Activated CD4-positive, alpha-beta T cell treated with anti-CD3 and anti-CD28 coated beads, Interleukin-2, amount 10 ng/mL, durations not matched to agents 7 days and 5 days (primary cell): ENCODE results near the gene CLCN3. TPM values are rescaled to one million over a fixed set of nuclear protein-coding genes. Genes with fewer than 3 reads are reported as not detected.
"Not testable (repeated sequence)": the region's sequence is repeated elsewhere in the genome, so short reads cannot be mapped to it uniquely, and the experiment has no call there.

ENCODE experiments used
- CTCF ChIA-PET: fragments of 350-600 bp; sonication (Branson Sonifier 250); formaldehyde crosslinking; loops from one replicate; lab custom pipeline; 2021; ENCODE audit warnings: antibody characterized with exemption; lab: Charles Lee
- POLR2A ChIA-PET: fragments of 350-600 bp; sonication (Branson Sonifier 250); formaldehyde crosslinking; loops from one replicate; lab custom pipeline; 2021; ENCODE audit warnings: antibody characterized with exemption; lab: Charles Lee
- DNase-seq: peaks from one replicate; pipeline ENCODE4 v3.0.0-alpha.2; 2020
- H3K27ac Mint-ChIP-seq: one replicate; pipeline ENCODE4 v1.8.0; 2021; ENCODE audit warnings: mild to moderate bottlenecking, moderate library complexity, mixed read lengths
- H3K27me3 Mint-ChIP-seq: one replicate; pipeline ENCODE4 v1.8.0; 2021; ENCODE audit warnings: mixed read lengths
- H3K36me3 Mint-ChIP-seq: one replicate; pipeline ENCODE4 v1.8.0; 2021; ENCODE audit warnings: low read depth, mixed read lengths
- H3K4me1 Mint-ChIP-seq: one replicate; pipeline ENCODE4 v1.8.0; 2021; ENCODE audit warnings: mixed read lengths
- H3K4me3 Mint-ChIP-seq: one replicate; pipeline ENCODE4 v1.8.0; 2021; ENCODE audit warnings: mild to moderate bottlenecking, moderate library complexity, mixed read lengths
- H3K9me3 Mint-ChIP-seq: one replicate; pipeline ENCODE4 v1.8.0; 2021; ENCODE audit warnings: mixed read lengths
- total RNA-seq, 2 experiments: library from RNA; stranded (reverse); gene quantifications; one replicate each; pipeline ENCODE4 v1.2.3, GENCODE V29; 2021

The CLCN3 gene
- total RNA-seq, 2 experiments from 2014 or later: 27.9 to 28.6 TPM

GRCh38 chr4:169659716-169660670 lies 39.6 kb downstream of the CLCN3 start:
- DNase-seq: peak; percentile 83
- Mint-ChIP-seq H3K27me3 (no peaks in the 10 kb centered on the region), H3K4me1 (peaks cover 24% of the 10 kb centered on the region), H3K9me3 (no peaks in the 10 kb centered on the region), H3K4me3 (peak overlapping the region; percentile 66), H3K27ac (peak overlapping the region; percentile 90), H3K36me3 (peaks cover 9% of the 10 kb centered on the region)
- POLR2A ChIA-PET: interaction anchor here (0.6 to 1.0 kb wide), 3 partner anchors 10 to 39 kb away, joined by 3 to 4 read pairs (median 3); no protein-coding TSS in a partner anchor
- CTCF ChIA-PET: interaction anchor here (0.7 to 1.7 kb wide), 8 partner anchors 10 to 40 kb away, joined by 3 to 6 read pairs (median 4); partner anchors contain the start of gene CLCN3

- no peak overlapping the region for H3K27ac Mint-ChIP-seq
Observed at GRCh38 chr4:169660929-169661328, 40.6 kb downstream of the CLCN3 start.

DNA sequence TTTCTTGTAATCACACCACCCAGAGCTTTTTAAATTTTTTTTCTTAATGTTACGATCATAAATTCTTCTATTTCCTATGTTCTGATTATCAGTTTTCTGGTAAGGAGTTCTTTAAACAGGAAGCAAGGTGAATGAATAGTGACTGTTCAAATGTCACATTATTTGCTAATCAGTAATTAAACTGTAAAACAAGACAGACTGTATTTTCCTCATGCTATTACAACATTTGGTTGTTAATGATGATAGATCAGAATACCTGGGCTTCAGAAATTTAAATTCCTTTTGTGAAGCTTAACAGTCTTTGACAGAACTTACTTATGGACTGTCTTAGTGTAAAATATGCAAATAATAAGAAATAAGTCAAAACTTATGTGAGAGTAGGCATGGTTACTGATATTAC lies 41.4 kb downstream of the CLCN3 start:
- CTCF ChIA-PET: interaction anchor here (1.3 to 1.5 kb wide), 4 partner anchors 12 to 49 kb away, joined by 3 to 8 read pairs (median 4); partner anchors contain the start of gene NEK1

More at GRCh38 chr4:169660929-169661328, 40.6 kb downstream of the CLCN3 start:
- no peak for DNase-seq
- H3K27me3 Mint-ChIP-seq: no peaks in the 10 kb centered on the region
- H3K36me3 Mint-ChIP-seq: peaks cover 6% of the 10 kb centered on the region
- POLR2A ChIA-PET: no interaction called here
- CTCF ChIA-PET: interaction anchor here (1.3 to 1.5 kb wide), 4 partner anchors 13 to 48 kb away, joined by 3 to 8 read pairs (median 4); partner anchors contain the start of gene NEK1
- no peak overlapping the region for H3K4me3 Mint-ChIP-seq
- no peaks in the 10 kb centered on the region for H3K9me3 Mint-ChIP-seq
- peaks cover 32% of the 10 kb centered on the region for H3K4me1 Mint-ChIP-seq

DNA sequence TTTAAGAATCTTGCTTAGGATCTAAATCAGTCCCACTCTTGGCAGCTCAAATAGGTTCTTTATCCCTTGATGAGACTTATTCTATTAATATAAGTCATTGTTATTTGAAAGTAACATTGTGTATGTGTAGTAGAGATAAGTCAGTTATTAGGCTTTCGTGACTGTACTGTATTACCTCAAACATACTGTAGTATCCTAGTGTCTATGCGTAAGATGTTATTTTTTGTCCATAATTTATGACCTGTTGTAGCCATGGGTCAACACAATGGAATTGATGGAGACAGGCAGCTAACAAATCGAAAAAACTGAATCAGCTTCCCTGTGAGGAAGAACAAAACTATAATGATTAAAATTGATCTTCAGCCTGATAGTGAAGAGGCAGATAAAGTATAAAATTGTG lies 41.8 kb downstream of the CLCN3 start:
- Mint-ChIP-seq H3K9me3 (peaks cover 3% of the 10 kb centered on the region), H3K4me3 (no peak overlapping the region), H3K27ac (no peak overlapping the region), H3K36me3 (peaks cover 12% of the 10 kb centered on the region), H3K27me3 (no peaks in the 10 kb centered on the region), H3K4me1 (peaks cover 32% of the 10 kb centered on the region)
- no peak for DNase-seq
- ChIA-PET POLR2A (no interaction called here), CTCF (interaction anchor here (0.9 to 1.4 kb wide), 2 partner anchors 21 to 49 kb away, joined by 3 to 8 read pairs; partner anchors contain the start of gene NEK1)

More for the DNA sequence above, 41.4 kb downstream of the CLCN3 start:
- Mint-ChIP-seq H3K4me1 (peaks cover 32% of the 10 kb centered on the region), H3K27ac (no peak overlapping the region), H3K4me3 (no peak overlapping the region), H3K9me3 (peaks cover 3% of the 10 kb centered on the region), H3K36me3 (peaks cover 11% of the 10 kb centered on the region), H3K27me3 (no peaks in the 10 kb centered on the region)
- no peak for DNase-seq
- POLR2A ChIA-PET: no interaction called here

GRCh38 chr4:169663402-169663801 lies 43.0 kb downstream of the CLCN3 start:
- Mint-ChIP-seq H3K9me3 (peaks cover 3% of the 10 kb centered on the region), H3K4me3 (no peak overlapping the region), H3K27me3 (no peaks in the 10 kb centered on the region), H3K27ac (no peak overlapping the region), H3K36me3 (peaks cover 20% of the 10 kb centered on the region), H3K4me1 (peaks cover 32% of the 10 kb centered on the region)
- DNase-seq: no peak
- ChIA-PET POLR2A (no interaction called here), CTCF (no interaction called here)

GRCh38 chr4:169663831-169664230 lies 43.5 kb downstream of the CLCN3 start:
- H3K4me1 Mint-ChIP-seq: peaks cover 28% of the 10 kb centered on the region
- ChIA-PET POLR2A (no interaction called here), CTCF (interaction anchor here (0.6 kb wide), 1 partner anchor 87 kb away, joined by 3 read pairs; no protein-coding TSS in a partner anchor)
- no peak overlapping the region for H3K27ac Mint-ChIP-seq
- H3K27me3 Mint-ChIP-seq: no peaks in the 10 kb centered on the region
- no peak overlapping the region for H3K4me3 Mint-ChIP-seq
- H3K9me3 Mint-ChIP-seq: peaks cover 3% of the 10 kb centered on the region
- peaks cover 21% of the 10 kb centered on the region for H3K36me3 Mint-ChIP-seq
- DNase-seq: no peak

- Mint-ChIP-seq H3K27ac (no peak overlapping the region), H3K9me3 (peaks cover 3% of the 10 kb centered on the region), H3K27me3 (no peaks in the 10 kb centered on the region), H3K36me3 (peaks cover 22% of the 10 kb centered on the region), H3K4me1 (peaks cover 26% of the 10 kb centered on the region), H3K4me3 (no peak overlapping the region)
- POLR2A ChIA-PET: no interaction called here
- CTCF ChIA-PET: interaction anchor here (0.6 to 1.6 kb wide), 2 partner anchors 19 to 86 kb away, joined by 3 read pairs; no protein-coding TSS in a partner anchor
- DNase-seq: no peak
Observed at GRCh38 chr4:169664615-169665014, 44.2 kb downstream of the CLCN3 start.

- ChIA-PET CTCF (interaction anchor here (1.6 kb wide), 1 partner anchor 19 kb away, joined by 3 read pairs; no protein-coding TSS in a partner anchor), POLR2A (no interaction called here)
- H3K4me3 Mint-ChIP-seq: no peak overlapping the region
- peaks cover 22% of the 10 kb centered on the region for H3K4me1 Mint-ChIP-seq
- peaks cover 23% of the 10 kb centered on the region for H3K36me3 Mint-ChIP-seq
- peaks cover 3% of the 10 kb centered on the region for H3K9me3 Mint-ChIP-seq
- H3K27me3 Mint-ChIP-seq: no peaks in the 10 kb centered on the region
- peak overlapping the region; percentile 26 for H3K27ac Mint-ChIP-seq
- no peak for DNase-seq
Observed at GRCh38 chr4:169665046-169665737, 44.8 kb downstream of the CLCN3 start.

DNA sequence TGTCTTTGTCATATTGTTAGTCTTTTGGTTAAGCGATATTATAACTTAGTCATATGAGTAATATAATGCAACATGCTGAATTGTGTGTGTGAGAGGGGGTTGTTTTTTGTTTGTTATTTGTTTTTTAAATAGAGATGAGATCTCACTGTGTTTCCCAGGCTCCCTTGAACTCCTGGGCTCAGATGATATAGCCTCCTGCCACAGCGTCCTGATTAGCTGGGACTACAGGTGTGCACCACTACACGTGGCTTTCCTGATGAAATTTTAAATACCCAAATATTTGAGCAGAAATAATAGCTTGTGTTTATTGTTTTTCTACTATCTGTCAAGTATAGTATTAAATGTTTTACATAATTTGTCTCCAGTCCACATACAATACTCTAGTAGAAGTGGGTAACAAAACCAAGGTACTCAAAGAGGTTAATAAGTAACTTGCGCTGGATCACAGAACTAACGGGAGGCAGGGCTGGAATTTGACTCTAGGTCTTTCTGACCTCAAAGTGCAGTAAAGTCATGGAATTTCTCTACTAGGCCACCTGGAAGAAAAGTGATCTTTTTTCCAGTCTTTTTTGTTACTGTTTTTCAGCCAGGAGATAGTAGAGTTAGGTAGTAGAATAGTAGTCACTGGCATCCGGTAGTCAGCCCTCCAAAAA lies 47.8 kb downstream of the CLCN3 start:
- CTCF ChIA-PET: no interaction called here
- Mint-ChIP-seq H3K4me1 (peaks cover 17% of the 10 kb centered on the region), H3K9me3 (peaks cover 3% of the 10 kb centered on the region), H3K36me3 (peaks cover 34% of the 10 kb centered on the region), H3K4me3 (no peak overlapping the region), H3K27me3 (no peaks in the 10 kb centered on the region), H3K27ac (no peak overlapping the region)
- POLR2A ChIA-PET: no interaction called here
- no peak for DNase-seq

DNA sequence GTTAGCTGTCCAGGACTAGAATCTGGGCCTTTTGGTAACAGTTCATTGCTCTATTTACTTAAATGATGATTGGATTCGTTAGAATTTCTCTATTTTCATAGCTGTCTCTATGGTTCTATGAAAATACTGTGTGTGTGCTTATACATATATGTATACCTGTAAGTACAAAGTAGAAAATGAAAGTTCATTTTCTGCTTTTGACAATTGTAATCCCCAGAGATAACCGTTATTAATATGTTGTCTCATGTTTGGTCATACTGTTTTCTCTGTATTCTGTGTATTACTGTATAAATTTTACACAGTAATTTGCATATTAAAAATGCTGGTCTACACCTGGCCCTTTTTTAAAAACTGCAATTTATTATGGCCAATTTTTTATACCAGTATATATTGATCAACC lies 55.4 kb downstream of the CLCN3 start:
- H3K4me3 Mint-ChIP-seq: no peak overlapping the region
- POLR2A ChIA-PET: no interaction called here

GRCh38 chr4:169677150-169677748 lies 56.9 kb downstream of the CLCN3 start:
- no peaks in the 10 kb centered on the region for H3K9me3 Mint-ChIP-seq
- no peaks in the 10 kb centered on the region for H3K4me1 Mint-ChIP-seq
- H3K4me3 Mint-ChIP-seq: no peak overlapping the region
- no peaks in the 10 kb centered on the region for H3K27me3 Mint-ChIP-seq
- no peak for DNase-seq
- peaks cover 16% of the 10 kb centered on the region for H3K36me3 Mint-ChIP-seq
- POLR2A ChIA-PET: no interaction called here
- H3K27ac Mint-ChIP-seq: no peak overlapping the region
- CTCF ChIA-PET: no interaction called here

More for the DNA sequence above, 55.4 kb downstream of the CLCN3 start:
- CTCF ChIA-PET: interaction anchor here (0.6 to 0.8 kb wide), 2 partner anchors 81 to 430 kb away, joined by 3 read pairs; no protein-coding TSS in a partner anchor
- Mint-ChIP-seq H3K27me3 (no peaks in the 10 kb centered on the region), H3K27ac (no peak overlapping the region), H3K4me1 (no peaks in the 10 kb centered on the region), H3K9me3 (no peaks in the 10 kb centered on the region), H3K36me3 (peaks cover 21% of the 10 kb centered on the region)
- no peak for DNase-seq

GRCh38 chr4:169678486-169678885 lies 58.1 kb downstream of the CLCN3 start:
- POLR2A ChIA-PET, CTCF ChIA-PET, DNase-seq, H3K4me3 Mint-ChIP-seq, H3K27ac Mint-ChIP-seq, H3K27me3 Mint-ChIP-seq, H3K4me1 Mint-ChIP-seq, H3K9me3 Mint-ChIP-seq: not testable (repeated sequence)
- H3K36me3 Mint-ChIP-seq: peaks cover 16% of the 10 kb centered on the region
